Measurements from ENCODE around the gene WWC1. TPM values are rescaled to one million over a fixed set of nuclear protein-coding genes. Genes with fewer than 3 reads are reported as not detected.
A peak's percentile ranks its signal among the peaks of the same experiment; 100 is the strongest.

Gene WWC1
- polyA plus RNA-seq, 4 donors = 22.8 to 65.1 (median 37.9) TPM

GRCh38 chr5:168300326-168301182, 9.1 kb downstream of the WWC1 start:
- FAIRE-seq (no peak), DNase-seq (no peak)
- peak overlapping the region in 2 of 3 donors; percentile 46 to 87 for H3K27ac ChIP-seq (ENCODE audit: low read depth in 1 of 3, low read length in 2 of 3)
- peaks cover 0 to 8% (median 0%) of the 10 kb centered on the region in 3 donors for H3K36me3 ChIP-seq (ENCODE audit: control insufficient read depth in 3 of 3, insufficient read depth in 2 of 3, low read depth in 1 of 3, low read length in 3 of 3)
- no peaks in the 10 kb centered on the region for H3K9me3 ChIP-seq (ENCODE audit: control insufficient read depth in 2 of 2, insufficient read depth in 1 of 2, low read depth in 1 of 2, low read length in 1 of 2)
- H3K4me3 ChIP-seq (ENCODE audit: low read depth in 1 of 3, low read length in 3 of 3) = no peak overlapping the region
- peaks cover 0 to 4% (median 0%) of the 10 kb centered on the region in 3 donors for H3K27me3 ChIP-seq (ENCODE audit: control insufficient read depth in 3 of 3, insufficient read depth in 3 of 3, low read length in 3 of 3)
- WGBS, 3 donors = 70 to 72% (median 71%) methylated on average over 11 of the region's 11 CpGs
- H3K4me1 ChIP-seq (ENCODE audit: control insufficient read depth in 3 of 3, insufficient read depth in 2 of 3, low read depth in 1 of 3, low read length in 2 of 3) = peaks cover 2 to 38% (median 8%) of the 10 kb centered on the region in 3 donors

GRCh38 chr5:168301593-168302390, 10.3 kb downstream of the WWC1 start:
- DNase-seq (peak; percentile 83 to 98), FAIRE-seq (no peak)
- Histone ChIP-seq H3K36me3 (ENCODE audit: control insufficient read depth in 3 of 3, insufficient read depth in 2 of 3, low read depth in 1 of 3, low read length in 3 of 3) (peaks cover 0 to 5% (median 0%) of the 10 kb centered on the region in 3 donors), H3K9me3 (ENCODE audit: control insufficient read depth in 2 of 2, insufficient read depth in 1 of 2, low read depth in 1 of 2, low read length in 1 of 2) (no peaks in the 10 kb centered on the region), H3K27me3 (ENCODE audit: control insufficient read depth in 3 of 3, insufficient read depth in 3 of 3, low read length in 3 of 3) (no peaks in the 10 kb centered on the region), H3K4me1 (ENCODE audit: control insufficient read depth in 3 of 3, insufficient read depth in 2 of 3, low read depth in 1 of 3, low read length in 2 of 3) (peaks cover 3 to 32% (median 8%) of the 10 kb centered on the region in 3 donors), H3K4me3 (ENCODE audit: low read depth in 1 of 3, low read length in 3 of 3) (no peak overlapping the region), H3K27ac (ENCODE audit: low read depth in 1 of 3, low read length in 2 of 3) (peak overlapping the region; percentile 57 to 87 (median 84))
- 19 to 54% (median 34%) methylated on average over 11 of the region's 11 CpGs for WGBS, 3 donors

DNA sequence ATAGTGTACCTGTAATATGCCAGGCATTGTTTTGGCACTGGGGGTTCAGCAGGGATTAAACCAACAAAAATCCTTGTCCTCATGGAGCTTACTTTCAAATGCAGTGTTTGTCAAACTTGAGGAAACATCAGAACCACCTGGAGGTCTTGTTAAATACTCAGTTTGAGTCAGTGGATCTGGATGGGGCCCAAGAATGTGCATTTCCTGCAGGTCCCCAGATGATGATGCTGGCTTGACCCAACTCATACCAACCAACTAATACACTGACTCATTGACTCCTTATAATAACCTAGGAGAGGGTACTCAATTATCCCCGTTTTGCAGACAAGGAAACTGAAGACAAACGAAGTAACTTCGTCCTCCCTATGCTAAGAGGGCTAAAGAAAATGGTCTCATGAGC, 11.3 kb downstream of the WWC1 start:
- peak overlapping the region in 2 of 3 donors; percentile 84 to 87 for H3K27ac ChIP-seq (ENCODE audit: low read depth in 1 of 3, low read length in 2 of 3)

DNA sequence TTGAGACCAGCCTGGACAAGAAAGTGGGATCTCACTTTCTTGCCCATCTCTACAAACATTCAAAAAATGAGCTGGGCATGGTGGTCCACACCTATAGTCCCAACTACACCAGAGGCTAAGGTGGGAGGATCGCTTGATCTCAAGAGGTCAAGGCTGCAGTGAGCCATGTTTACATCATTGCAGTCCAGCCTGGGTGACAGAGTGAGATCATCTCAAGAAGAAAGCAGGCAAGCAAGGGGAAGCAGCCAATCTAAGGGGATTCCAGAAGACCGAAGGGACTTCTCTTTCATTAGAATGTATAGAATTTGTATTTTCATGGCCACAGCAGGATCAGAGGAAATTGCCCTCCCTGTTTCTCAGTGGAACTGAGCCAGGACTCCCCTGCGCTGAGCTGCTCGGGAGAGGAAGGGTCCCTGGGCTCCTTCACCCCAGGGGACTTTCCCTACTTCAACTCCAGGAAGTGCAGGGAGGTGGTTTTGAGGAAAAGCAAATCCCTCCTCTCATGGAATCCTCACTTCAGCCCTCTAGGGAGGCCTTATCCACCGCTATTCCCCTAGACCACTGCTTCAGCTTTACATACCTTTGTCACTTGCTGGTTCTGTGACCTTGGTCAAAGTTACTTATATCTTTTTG, 12.1 kb downstream of the WWC1 start:
- H3K4me3 ChIP-seq (ENCODE audit: low read depth in 1 of 3, low read length in 3 of 3) = no peak overlapping the region
- peak overlapping the region in 1 of 3 donors; percentile 84 for H3K27ac ChIP-seq (ENCODE audit: low read depth in 1 of 3, low read length in 2 of 3)
- peaks cover 0 to 4% (median 0%) of the 10 kb centered on the region in 3 donors for H3K36me3 ChIP-seq (ENCODE audit: control insufficient read depth in 3 of 3, insufficient read depth in 2 of 3, low read depth in 1 of 3, low read length in 3 of 3)
- no peaks in the 10 kb centered on the region for H3K9me3 ChIP-seq (ENCODE audit: control insufficient read depth in 2 of 2, insufficient read depth in 1 of 2, low read depth in 1 of 2, low read length in 1 of 2)
- 76 to 82% (median 82%) methylated on average over 5 of the region's 5 CpGs for WGBS, 3 donors
- no peak for FAIRE-seq
- no peak for DNase-seq
- no peaks in the 10 kb centered on the region for H3K27me3 ChIP-seq (ENCODE audit: control insufficient read depth in 3 of 3, insufficient read depth in 3 of 3, low read length in 3 of 3)
- peaks cover 3 to 40% (median 16%) of the 10 kb centered on the region in 3 donors for H3K4me1 ChIP-seq (ENCODE audit: control insufficient read depth in 3 of 3, insufficient read depth in 2 of 3, low read depth in 1 of 3, low read length in 2 of 3)

More for the DNA sequence above, 11.3 kb downstream of the WWC1 start:
- DNase-seq = no peak
- WGBS, 3 donors = 65 to 82% (median 73%) methylated on average over 3 of the region's 3 CpGs
- no peak for FAIRE-seq
- peaks cover 0 to 3% (median 0%) of the 10 kb centered on the region in 3 donors for H3K36me3 ChIP-seq (ENCODE audit: control insufficient read depth in 3 of 3, insufficient read depth in 2 of 3, low read depth in 1 of 3, low read length in 3 of 3)
- H3K4me3 ChIP-seq (ENCODE audit: low read depth in 1 of 3, low read length in 3 of 3) = no peak overlapping the region
- H3K27me3 ChIP-seq (ENCODE audit: control insufficient read depth in 3 of 3, insufficient read depth in 3 of 3, low read length in 3 of 3) = no peaks in the 10 kb centered on the region
- H3K4me1 ChIP-seq (ENCODE audit: control insufficient read depth in 3 of 3, insufficient read depth in 2 of 3, low read depth in 1 of 3, low read length in 2 of 3) = peaks cover 3 to 33% (median 10%) of the 10 kb centered on the region in 3 donors
- H3K9me3 ChIP-seq (ENCODE audit: control insufficient read depth in 2 of 2, insufficient read depth in 1 of 2, low read depth in 1 of 2, low read length in 1 of 2) = no peaks in the 10 kb centered on the region

DNA sequence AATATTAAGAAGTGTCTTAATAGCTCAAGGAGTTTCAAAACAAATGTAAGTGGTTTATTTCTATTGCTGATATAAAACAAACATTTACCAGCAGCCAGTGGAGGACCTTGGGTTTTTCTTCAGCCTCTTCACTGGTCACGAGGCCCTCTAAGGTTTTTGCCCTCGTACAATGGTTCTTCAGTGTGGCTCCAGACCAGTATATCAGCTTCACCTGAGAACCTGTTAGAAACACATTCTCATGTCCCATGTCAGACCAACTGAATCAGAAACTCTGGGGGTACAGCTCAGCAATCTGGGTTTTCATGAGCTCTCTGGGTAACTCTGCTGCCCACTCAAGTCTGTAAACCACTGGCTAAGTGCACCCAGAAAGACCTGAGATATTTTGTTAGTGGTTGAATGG, 12.9 kb downstream of the WWC1 start:
- Histone ChIP-seq H3K9me3 (ENCODE audit: control insufficient read depth in 2 of 2, insufficient read depth in 1 of 2, low read depth in 1 of 2, low read length in 1 of 2) (no peaks in the 10 kb centered on the region), H3K4me1 (ENCODE audit: control insufficient read depth in 3 of 3, insufficient read depth in 2 of 3, low read depth in 1 of 3, low read length in 2 of 3) (peaks cover 3 to 48% (median 19%) of the 10 kb centered on the region in 3 donors), H3K36me3 (ENCODE audit: control insufficient read depth in 3 of 3, insufficient read depth in 2 of 3, low read depth in 1 of 3, low read length in 3 of 3) (peaks cover 0 to 2% (median 0%) of the 10 kb centered on the region in 3 donors), H3K4me3 (ENCODE audit: low read depth in 1 of 3, low read length in 3 of 3) (no peak overlapping the region), H3K27ac (ENCODE audit: low read depth in 1 of 3, low read length in 2 of 3) (no peak overlapping the region), H3K27me3 (ENCODE audit: control insufficient read depth in 3 of 3, insufficient read depth in 3 of 3, low read length in 3 of 3) (no peaks in the 10 kb centered on the region)
- no peak for FAIRE-seq
- 77 to 87% (median 80%) methylated on average over 2 of the region's 2 CpGs for WGBS, 3 donors
- DNase-seq = no peak

GRCh38 chr5:168305281-168305680, 13.8 kb downstream of the WWC1 start:
- DNase-seq = peak in 1 of 2 donors; percentile 50
- peaks cover 3 to 55% (median 16%) of the 10 kb centered on the region in 3 donors for H3K4me1 ChIP-seq (ENCODE audit: control insufficient read depth in 3 of 3, insufficient read depth in 2 of 3, low read depth in 1 of 3, low read length in 2 of 3)
- H3K9me3 ChIP-seq (ENCODE audit: control insufficient read depth in 2 of 2, insufficient read depth in 1 of 2, low read depth in 1 of 2, low read length in 1 of 2) = no peaks in the 10 kb centered on the region
- H3K27me3 ChIP-seq (ENCODE audit: control insufficient read depth in 3 of 3, insufficient read depth in 3 of 3, low read length in 3 of 3) = no peaks in the 10 kb centered on the region
- peaks cover 0 to 2% (median 0%) of the 10 kb centered on the region in 3 donors for H3K36me3 ChIP-seq (ENCODE audit: control insufficient read depth in 3 of 3, insufficient read depth in 2 of 3, low read depth in 1 of 3, low read length in 3 of 3)
- H3K27ac ChIP-seq (ENCODE audit: low read depth in 1 of 3, low read length in 2 of 3) = no peak overlapping the region
- H3K4me3 ChIP-seq (ENCODE audit: low read depth in 1 of 3, low read length in 3 of 3) = no peak overlapping the region
- 28 to 65% (median 37%) methylated on average over 7 of the region's 7 CpGs for WGBS, 3 donors
- no peak for FAIRE-seq

DNA sequence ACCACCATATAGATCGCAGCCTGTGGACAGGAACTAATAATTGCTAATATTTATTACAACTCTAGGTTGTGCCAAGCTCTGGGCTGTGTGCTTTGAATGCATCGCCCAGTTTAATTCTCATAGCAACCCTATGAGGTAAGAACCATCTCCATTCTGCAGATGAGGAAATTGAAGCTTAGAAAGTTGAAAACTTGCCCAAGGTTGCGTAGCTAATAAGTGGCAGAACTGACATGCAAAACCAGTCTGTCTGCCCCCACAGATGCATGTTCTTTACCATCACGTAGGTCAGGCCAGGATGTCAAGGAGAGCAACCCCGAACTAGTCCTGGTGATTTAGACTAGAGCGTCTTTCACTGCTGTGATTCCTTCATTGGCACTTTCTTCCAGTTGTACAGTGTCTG, 15.6 kb downstream of the WWC1 start:
- DNase-seq (no peak), FAIRE-seq (no peak)
- 76 to 88% (median 83%) methylated on average over 6 of the region's 6 CpGs for WGBS, 3 donors
- Histone ChIP-seq H3K27me3 (ENCODE audit: control insufficient read depth in 3 of 3, insufficient read depth in 3 of 3, low read length in 3 of 3) (no peaks in the 10 kb centered on the region), H3K27ac (ENCODE audit: low read depth in 1 of 3, low read length in 2 of 3) (no peak overlapping the region), H3K9me3 (ENCODE audit: control insufficient read depth in 2 of 2, insufficient read depth in 1 of 2, low read depth in 1 of 2, low read length in 1 of 2) (no peaks in the 10 kb centered on the region), H3K36me3 (ENCODE audit: control insufficient read depth in 3 of 3, insufficient read depth in 2 of 3, low read depth in 1 of 3, low read length in 3 of 3) (peaks cover 0 to 6% (median 0%) of the 10 kb centered on the region in 3 donors), H3K4me3 (ENCODE audit: low read depth in 1 of 3, low read length in 3 of 3) (no peak overlapping the region), H3K4me1 (ENCODE audit: control insufficient read depth in 3 of 3, insufficient read depth in 2 of 3, low read depth in 1 of 3, low read length in 2 of 3) (peaks cover 3 to 58% (median 21%) of the 10 kb centered on the region in 3 donors)

All from small intestine (tissue), 7 donors.